KMS-11 (cell line): Measurements from ENCODE around the gene CYB5R2.

Experiments
- H2AFZ ChIP-seq: fragments of 200-600 bp; sonication (generic); 2 replicates; pipeline ENCODE4 v1.6.1; 2016; ENCODE audit warnings: antibody characterized with exemption, mixed run types, low read depth
- H3K27ac ChIP-seq: fragments of 200-600 bp; sonication (generic); 2 replicates; pipeline ENCODE4 v1.6.1; 2016; ENCODE audit warnings: mild to moderate bottlenecking, mixed run types
- H3K27me3 ChIP-seq: fragments of 200-600 bp; sonication (generic); 2 replicates; pipeline ENCODE4 v1.6.1; 2017; ENCODE audit warnings: mild to moderate bottlenecking, low read depth, mixed run types, moderate library complexity; ENCODE audit not compliant: insufficient read depth
- H3K36me3 ChIP-seq: fragments of 200-600 bp; sonication (generic); 2 replicates; pipeline ENCODE4 v1.6.1; 2017; ENCODE audit warnings: mild to moderate bottlenecking, mixed run types; ENCODE audit not compliant: insufficient read depth
- H3K4me1 ChIP-seq: fragments of 200-600 bp; sonication (generic); 2 replicates; pipeline ENCODE4 v1.6.1; 2016; ENCODE audit warnings: mild to moderate bottlenecking, low read depth, mixed run types; ENCODE audit not compliant: poor library complexity, severe bottlenecking
- H3K4me2 ChIP-seq: fragments of 200-600 bp; sonication (generic); 2 replicates; pipeline ENCODE4 v1.7.0; 2016; ENCODE audit warnings: mild to moderate bottlenecking, mixed run types
- H3K4me3 ChIP-seq: fragments of 200-600 bp; sonication (generic); IDR thresholded peaks from 2 replicates; pipeline ENCODE4 v1.6.1; 2017; ENCODE audit warnings: low read depth, low read length, mixed read lengths; ENCODE audit not compliant: insufficient read depth
- H3K79me2 ChIP-seq: fragments of 200-600 bp; sonication (generic); 2 replicates; pipeline ENCODE4 v1.6.1; 2016; ENCODE audit warnings: low read depth, mixed run types; ENCODE audit not compliant: insufficient read depth
- H3K9ac ChIP-seq: fragments of 200-600 bp; sonication (generic); 2 replicates; pipeline ENCODE4 v1.6.1; 2016; ENCODE audit warnings: mild to moderate bottlenecking, mixed run types
- H4K20me1 ChIP-seq: fragments of 200-600 bp; sonication (generic); 2 replicates; pipeline ENCODE4 v1.6.1; 2016; ENCODE audit warnings: mild to moderate bottlenecking, mixed run types; ENCODE audit not compliant: insufficient read depth
- CTCF ChIP-seq: fragments of 200-600 bp; sonication (generic); conservative IDR thresholded peaks from 2 replicates; pipeline ENCODE4 v1.6.1; 2017; ENCODE audit warnings: low read depth, mild to moderate bottlenecking, antibody characterized with exemption, low read length, moderate library complexity, mixed read lengths

The CYB5R2 gene

GRCh38 chr11:7651700-7652099, 21.6 kb downstream of the CYB5R2 start:
- Histone ChIP-seq H3K4me2 (no peak overlapping the region), H3K36me3 (no peaks in the 10 kb centered on the region), H3K9ac (no peak overlapping the region), H3K4me1 (no peaks in the 10 kb centered on the region), H4K20me1 (no peaks in the 10 kb centered on the region), H3K79me2 (no peaks in the 10 kb centered on the region), H2AFZ (no peak overlapping the region), H3K27ac (no peak overlapping the region), H3K27me3 (no peaks in the 10 kb centered on the region), H3K4me3 (no peak overlapping the region)
- no peak for TF ChIP-seq CTCF

- no peaks in the 10 kb centered on the region for H4K20me1 ChIP-seq
- H3K36me3 ChIP-seq, result no peaks in the 10 kb centered on the region
- no peaks in the 10 kb centered on the region for H3K27me3 ChIP-seq
- H3K4me3 ChIP-seq, result no peak overlapping the region
- H3K4me2 ChIP-seq, result no peak overlapping the region
- H2AFZ ChIP-seq, result no peak overlapping the region
- no peak overlapping the region for H3K9ac ChIP-seq
- TF ChIP-seq CTCF, result no peak
- no peaks in the 10 kb centered on the region for H3K4me1 ChIP-seq
- H3K79me2 ChIP-seq, result no peaks in the 10 kb centered on the region
- H3K27ac ChIP-seq, result no peak overlapping the region
Measured at GRCh38 chr11:7651140-7651551, 22.2 kb downstream of the CYB5R2 start.

GRCh38 chr11:7648264-7648663, 25.0 kb downstream of the CYB5R2 start:
- H3K79me2 ChIP-seq, result no peaks in the 10 kb centered on the region
- H3K27me3 ChIP-seq, result no peaks in the 10 kb centered on the region
- no peaks in the 10 kb centered on the region for H3K36me3 ChIP-seq
- H3K9ac ChIP-seq, result no peak overlapping the region
- H3K4me3 ChIP-seq, result no peak overlapping the region
- no peak overlapping the region for H3K27ac ChIP-seq
- H2AFZ ChIP-seq, result no peak overlapping the region
- TF ChIP-seq CTCF, result no peak
- H3K4me1 ChIP-seq, result no peaks in the 10 kb centered on the region
- no peaks in the 10 kb centered on the region for H4K20me1 ChIP-seq
- H3K4me2 ChIP-seq, result no peak overlapping the region

- H4K20me1 ChIP-seq, result no peaks in the 10 kb centered on the region
- H3K4me2 ChIP-seq, result no peak overlapping the region
- TF ChIP-seq CTCF, result no peak
- H3K4me3 ChIP-seq, result no peak overlapping the region
- no peak overlapping the region for H2AFZ ChIP-seq
- H3K79me2 ChIP-seq, result no peaks in the 10 kb centered on the region
- no peaks in the 10 kb centered on the region for H3K27me3 ChIP-seq
- no peak overlapping the region for H3K9ac ChIP-seq
- no peaks in the 10 kb centered on the region for H3K36me3 ChIP-seq
- no peaks in the 10 kb centered on the region for H3K4me1 ChIP-seq
- no peak overlapping the region for H3K27ac ChIP-seq
Measured at GRCh38 chr11:7646866-7647265, 26.4 kb downstream of the CYB5R2 start.
